HepG2 (cell line): Measurements from ENCODE around the gene CGNL1. TPM values are rescaled to one million over a fixed set of nuclear protein-coding genes. Genes with fewer than 3 reads are reported as not detected.

Experiments used
- ATAC-seq: fragments of 200-7000 bp; cut with Tn5 transposase; 3 replicates; pipeline ENCODE4 v1.9.1; 2020; ENCODE audit warnings: mild to moderate bottlenecking, moderate library complexity
- BruUV-seq: library from RNA; stranded (reverse); fragments of 400-500 nt; replicated peaks from 2 replicates; lab custom pipeline; 2021; lab: Mats Ljungman, UMichigan
- CTCF ChIA-PET: fragments of 300-600 bp; formaldehyde crosslinking; extraction: SDS; loops from one replicate; lab custom pipeline; 2021; ENCODE audit warnings: low total read pairs, inconsistent platforms, low intra/inter-chr PET ratio; lab: Yijun Ruan, JAX
- POLR2A ChIA-PET: fragments of 350-600 bp; sonication (Branson Sonifier 250); formaldehyde crosslinking; loops from one replicate; lab custom pipeline; 2020; ENCODE audit warnings: antibody characterized with exemption, inconsistent platforms; lab: Yijun Ruan, JAX
- DNase-seq: peaks from one replicate; pipeline ENCODE4 v3.0.0-alpha.2; 2015; ENCODE audit warnings: low spot score
- FAIRE-seq: peaks from 3 replicates; lab custom pipeline; 2011; peaks lifted over from hg19 to GRCh38; lab: Jason Lieb, UNC
- H2AFZ ChIP-seq: one replicate; pipeline ENCODE4 v1.6.1; 2011; ENCODE audit warnings: low read length, inconsistent platforms
- H3K27ac ChIP-seq: fragments of 300-600 bp; 3 replicates; pipeline ENCODE4 v1.8.0; 2011; ENCODE audit warnings: mixed run types, mild to moderate bottlenecking, mixed read lengths, low read length, inconsistent platforms; ENCODE audit not compliant: insufficient read depth; ENCODE audit errors: extremely low read length
- H3K27me3 ChIP-seq, 2 experiments: fragments of 200-600 bp in 1 of 2; 2 replicates in 1 of 2; 3 replicates in 1 of 2; pipeline versions ENCODE4 v1.6.0 to v1.8.0; 2011; ENCODE audit warnings: low read length in 2 of 2, mild to moderate bottlenecking in 2 of 2, moderate library complexity in 2 of 2, inconsistent platforms in 1 of 2; ENCODE audit not compliant: insufficient read depth in 2 of 2, control insufficient read depth in 1 of 2
- H3K36me3 ChIP-seq, 2 experiments: fragments of 200-600 bp in 1 of 2; replicated peaks in 1 of 2; 2 replicates in 1 of 2; 3 replicates in 1 of 2; pipeline versions ENCODE4 v1.5.1 to v1.8.0; 2011; ENCODE audit warnings: low read length in 2 of 2, inconsistent platforms in 1 of 2; ENCODE audit not compliant: insufficient read depth in 2 of 2, control insufficient read depth in 1 of 2
- H3K4me1 ChIP-seq: 2 replicates; pipeline ENCODE4 v1.5.1; 2012; ENCODE audit warnings: low read length, inconsistent platforms; ENCODE audit not compliant: insufficient read depth
- H3K4me2 ChIP-seq: 2 replicates; pipeline ENCODE4 v1.6.0; 2011; ENCODE audit warnings: low read depth, low read length, inconsistent platforms
- H3K4me3 ChIP-seq, 3 experiments: fragments of 200-600 bp in 1 of 3; sonication (generic), shearing (Covaris generic) in 1 of 3; replicated peaks in 1 of 3; 2 replicates each; pipeline ENCODE4 v1.5.1; 2011 to 2016; ENCODE audit warnings: low read length in 3 of 3, inconsistent platforms in 2 of 3, low read depth in 2 of 3, mild to moderate bottlenecking in 2 of 3, control low read depth in 1 of 3, mixed read lengths in 1 of 3; ENCODE audit not compliant: insufficient read depth in 1 of 3
- H3K79me2 ChIP-seq: one replicate; pipeline ENCODE4 v1.6.1; 2011; ENCODE audit warnings: low read length, inconsistent platforms; ENCODE audit not compliant: insufficient read depth
- H3K9ac ChIP-seq: 2 replicates; pipeline ENCODE4 v1.6.0; 2011; ENCODE audit warnings: mild to moderate bottlenecking, low read depth, low read length, inconsistent platforms; ENCODE audit not compliant: insufficient read depth
- H3K9me3 ChIP-seq: 2 replicates; pipeline ENCODE4 v1.5.1; 2012; ENCODE audit warnings: mild to moderate bottlenecking, low read length
- H4K20me1 ChIP-seq: 2 replicates; pipeline ENCODE4 v1.6.0; 2011; ENCODE audit warnings: inconsistent platforms, mild to moderate bottlenecking, low read length, moderate library complexity; ENCODE audit not compliant: insufficient read depth
- EED ChIP-seq: sonication (generic); formaldehyde crosslinking; IDR thresholded peaks from 2 replicates; pipeline ENCODE4 v1.5.0; 2020; ENCODE audit warnings: mild to moderate bottlenecking, missing genetic modification reagents
- GABPB1 ChIP-seq: IDR thresholded peaks from 2 replicates; pipeline ENCODE4 v1.6.1; 2016; ENCODE audit warnings: mild to moderate bottlenecking, missing genetic modification reagents, moderate library complexity, missing compliant biosample characterization
- GATAD2A ChIP-seq: IDR thresholded peaks from 2 replicates; pipeline ENCODE4 v1.6.1; 2016
- HOXA7 ChIP-seq: sonication (generic); formaldehyde crosslinking; IDR thresholded peaks from 2 replicates; pipeline ENCODE4 v1.8.1; 2022; ENCODE audit warnings: mild to moderate bottlenecking, missing genetic modification reagents, moderate library complexity
- MAFK ChIP-seq, 2 experiments: IDR thresholded peaks in 1 of 2; conservative IDR thresholded peaks in 1 of 2; 2 replicates each; pipeline ENCODE4 v1.6.1; 2011; ENCODE audit warnings: improper control_type of control experiment in 2 of 2, low read length in 2 of 2
- PCBP1 ChIP-seq: fragments of 200-400 bp; formaldehyde crosslinking; IDR thresholded peaks from 2 replicates; pipeline ENCODE4 v1.6.1; 2017; ENCODE audit warnings: mild to moderate bottlenecking, low read depth, low read length, borderline replicate concordance
- POGZ ChIP-seq: sonication (generic); formaldehyde crosslinking; IDR thresholded peaks from 2 replicates; pipeline ENCODE4 v1.4.0; 2020; ENCODE audit warnings: mild to moderate bottlenecking, missing genetic modification reagents
- SIN3A ChIP-seq: IDR thresholded peaks from 2 replicates; pipeline ENCODE4 v1.6.1; 2011; ENCODE audit warnings: low read depth, mild to moderate bottlenecking, control low read depth, low read length, borderline replicate concordance
- SMARCC2 ChIP-seq: fragments of 450-650 bp; IDR thresholded peaks from 2 replicates; pipeline ENCODE4 v1.6.1; 2017; ENCODE audit warnings: antibody characterized with exemption, mild to moderate bottlenecking
- ZNF709 ChIP-seq: sonication (generic); formaldehyde crosslinking; IDR thresholded peaks from 2 replicates; pipeline ENCODE4 v1.5.0; 2020; ENCODE audit warnings: mild to moderate bottlenecking, missing genetic modification reagents
- ZNF713 ChIP-seq: sonication (generic); formaldehyde crosslinking; IDR thresholded peaks from 2 replicates; pipeline ENCODE4 v1.4.0; 2020; ENCODE audit warnings: mild to moderate bottlenecking, missing genetic modification reagents
- WGBS: methylation state at CpG from one replicate; pipeline ENCODE4 v1.1.6; 2017; ENCODE audit warnings: low lambda C conversion rate; 5-methylcytosine and 5-hydroxymethylcytosine counted together
- in situ Hi-C: cut with HindIII; loops from 2 replicates; pipeline ENCODE4 v1.10.0; 2017; ENCODE audit warnings: low pct_unique_long_range_greater_than_20kb; ENCODE audit not compliant: extremely low pct_ligation_motif_present
- intact Hi-C: fragments of 100-400 bp; cut with micrococcal nuclease; formaldehyde crosslinking; loops from one replicate; pipeline ENCODE4 v1.10.0; 2022; ENCODE audit not compliant: unreplicated experiment
- polyA plus RNA-seq, 8 experiments: library from polyadenylated mRNA; depleted of rRNA in 3 of 8; stranded (reverse) in 7 of 8; unstranded in 1 of 8; fragments of >200 nt; fragmentation: Illumina TruSeq in 4 of 8; extraction: Trizol in 4 of 8; gene quantifications; 2 replicates each; pipeline versions ENCODE4 v1.2.1 to v1.2.3, GENCODE V29; 2011 to 2016; ENCODE audit warnings: low read depth in 4 of 8, missing spikeins in 1 of 8, mixed read lengths in 1 of 8; ENCODE audit not compliant: insufficient read depth in 1 of 8
- total RNA-seq, 5 experiments: library from RNA; depleted of rRNA; stranded (reverse); fragments of >200 nt; fragmentation: Illumina TruSeq; extraction: Trizol; gene quantifications; 2 replicates each; pipeline ENCODE4 v1.2.3, GENCODE V29; 2016; ENCODE audit warnings: low read depth in 1 of 5
- TF ChIP-seq, protein P1 (sequence below): sonication (generic); formaldehyde crosslinking; IDR thresholded peaks from 2 replicates; pipeline ENCODE4 v1.4.0; 2020; ENCODE audit warnings: mild to moderate bottlenecking, missing genetic modification reagents
- TF ChIP-seq, protein P2 (sequence below): sonication (generic); formaldehyde crosslinking; IDR thresholded peaks from 2 replicates; pipeline ENCODE4 v1.8.0; 2022; ENCODE audit warnings: missing genetic modification reagents, mild to moderate bottlenecking, moderate library complexity, borderline replicate concordance

The CGNL1 gene
- total and polyA plus RNA-seq, 2 of the 13 experiments (the other 11 are each of a cell fraction or from before 2014, with no cell fraction given): 5.6 to 15.6 TPM

DNA sequence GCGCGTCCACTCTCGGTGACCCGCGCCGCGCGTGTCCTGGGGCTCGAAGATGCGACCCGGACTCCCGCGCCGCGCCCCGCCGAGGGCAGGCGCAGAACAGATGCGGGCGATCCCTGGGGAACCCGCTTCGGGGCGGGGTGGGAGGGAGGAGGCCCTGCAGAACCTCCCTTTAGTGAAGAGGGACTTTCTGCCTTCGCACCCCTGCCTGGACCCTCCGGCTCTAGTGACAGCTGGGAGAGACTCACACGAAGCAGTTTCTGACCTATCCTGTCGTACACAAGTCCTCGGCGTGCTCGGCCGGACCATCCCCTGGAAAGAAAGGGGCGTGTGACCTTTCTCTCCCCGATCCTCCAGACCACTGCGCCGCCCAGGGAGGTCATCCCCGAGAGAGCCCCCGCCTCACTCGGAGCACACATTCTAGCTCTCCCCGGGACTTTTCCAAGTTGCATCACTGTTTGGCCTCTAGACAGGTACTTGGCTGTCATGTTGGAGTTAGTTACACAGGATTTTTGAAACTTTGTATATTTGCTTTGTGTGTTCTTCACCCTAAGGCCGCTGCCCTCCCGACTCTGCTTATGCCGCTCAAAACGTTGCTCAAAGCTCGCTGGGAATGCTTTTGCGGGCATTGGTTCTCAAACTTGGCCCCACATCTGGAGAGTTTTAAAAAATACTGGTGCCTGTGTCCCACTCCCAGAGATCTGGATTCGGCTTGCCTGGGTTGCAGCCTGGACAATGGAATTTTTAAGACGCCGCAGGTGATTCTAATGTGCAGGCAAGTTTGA is 582 bp downstream of the CGNL1 start:
- POLR2A ChIA-PET: interaction anchor here (0.7 to 1.3 kb wide), 5 partner anchors 9 to 101 kb away, joined by 3 to 8 read pairs (median 5); no protein-coding TSS in a partner anchor
- no peaks in the 10 kb centered on the region for H4K20me1 ChIP-seq
- H3K9me3 ChIP-seq: no peaks in the 10 kb centered on the region
- peak overlapping the region; percentile 89 for H3K4me2 ChIP-seq
- peak overlapping the region; percentile 55 for H3K27ac ChIP-seq
- intact Hi-C loops (loop anchor here (1.0 to 10.0 kb wide), 3 partner anchors 35 to 150 kb away; no protein-coding TSS in a partner anchor), in situ Hi-C loops (no loop called here)
- H3K27me3 ChIP-seq: peaks cover 2 to 12% of the 10 kb centered on the region in 2 experiments; a peak in 2 of 5 replicates
- BruUV-seq: no TSS peak
- ATAC-seq: peak; percentile 81
- DNase-seq: peak; percentile 66
- H2AFZ ChIP-seq: peak overlapping the region; percentile 46
- peaks cover 56% of the 10 kb centered on the region for H3K4me1 ChIP-seq
- 0% methylated on average over 18 of the region's 48 CpGs for WGBS
- peak overlapping the region; percentile 70 for H3K9ac ChIP-seq
- FAIRE-seq: peak; percentile 85
- CTCF ChIA-PET: interaction anchor here (2.4 kb wide), 1 partner anchor 151 kb away, joined by 5 read pairs; no protein-coding TSS in a partner anchor
- peaks cover 9% of the 10 kb centered on the region for H3K79me2 ChIP-seq
- no peaks in the 10 kb centered on the region for H3K36me3 ChIP-seq
- H3K4me3 ChIP-seq: peak overlapping the region; percentile 67 to 85 (median 76)
- 0 out of 2 replicates have a peak, but pooled peaks have one; percentile 34 for TF ChIP-seq ZNF713 (CRISPR knock-in tag)
- 0 out of 2 replicates have a peak, but pooled peaks have one; percentile 17 for TF ChIP-seq SIN3A
- TF ChIP-seq POGZ (CRISPR knock-in tag): peak; percentile 31; the same call in 1 of the 2 replicates
- TF ChIP-seq, protein P1, sequence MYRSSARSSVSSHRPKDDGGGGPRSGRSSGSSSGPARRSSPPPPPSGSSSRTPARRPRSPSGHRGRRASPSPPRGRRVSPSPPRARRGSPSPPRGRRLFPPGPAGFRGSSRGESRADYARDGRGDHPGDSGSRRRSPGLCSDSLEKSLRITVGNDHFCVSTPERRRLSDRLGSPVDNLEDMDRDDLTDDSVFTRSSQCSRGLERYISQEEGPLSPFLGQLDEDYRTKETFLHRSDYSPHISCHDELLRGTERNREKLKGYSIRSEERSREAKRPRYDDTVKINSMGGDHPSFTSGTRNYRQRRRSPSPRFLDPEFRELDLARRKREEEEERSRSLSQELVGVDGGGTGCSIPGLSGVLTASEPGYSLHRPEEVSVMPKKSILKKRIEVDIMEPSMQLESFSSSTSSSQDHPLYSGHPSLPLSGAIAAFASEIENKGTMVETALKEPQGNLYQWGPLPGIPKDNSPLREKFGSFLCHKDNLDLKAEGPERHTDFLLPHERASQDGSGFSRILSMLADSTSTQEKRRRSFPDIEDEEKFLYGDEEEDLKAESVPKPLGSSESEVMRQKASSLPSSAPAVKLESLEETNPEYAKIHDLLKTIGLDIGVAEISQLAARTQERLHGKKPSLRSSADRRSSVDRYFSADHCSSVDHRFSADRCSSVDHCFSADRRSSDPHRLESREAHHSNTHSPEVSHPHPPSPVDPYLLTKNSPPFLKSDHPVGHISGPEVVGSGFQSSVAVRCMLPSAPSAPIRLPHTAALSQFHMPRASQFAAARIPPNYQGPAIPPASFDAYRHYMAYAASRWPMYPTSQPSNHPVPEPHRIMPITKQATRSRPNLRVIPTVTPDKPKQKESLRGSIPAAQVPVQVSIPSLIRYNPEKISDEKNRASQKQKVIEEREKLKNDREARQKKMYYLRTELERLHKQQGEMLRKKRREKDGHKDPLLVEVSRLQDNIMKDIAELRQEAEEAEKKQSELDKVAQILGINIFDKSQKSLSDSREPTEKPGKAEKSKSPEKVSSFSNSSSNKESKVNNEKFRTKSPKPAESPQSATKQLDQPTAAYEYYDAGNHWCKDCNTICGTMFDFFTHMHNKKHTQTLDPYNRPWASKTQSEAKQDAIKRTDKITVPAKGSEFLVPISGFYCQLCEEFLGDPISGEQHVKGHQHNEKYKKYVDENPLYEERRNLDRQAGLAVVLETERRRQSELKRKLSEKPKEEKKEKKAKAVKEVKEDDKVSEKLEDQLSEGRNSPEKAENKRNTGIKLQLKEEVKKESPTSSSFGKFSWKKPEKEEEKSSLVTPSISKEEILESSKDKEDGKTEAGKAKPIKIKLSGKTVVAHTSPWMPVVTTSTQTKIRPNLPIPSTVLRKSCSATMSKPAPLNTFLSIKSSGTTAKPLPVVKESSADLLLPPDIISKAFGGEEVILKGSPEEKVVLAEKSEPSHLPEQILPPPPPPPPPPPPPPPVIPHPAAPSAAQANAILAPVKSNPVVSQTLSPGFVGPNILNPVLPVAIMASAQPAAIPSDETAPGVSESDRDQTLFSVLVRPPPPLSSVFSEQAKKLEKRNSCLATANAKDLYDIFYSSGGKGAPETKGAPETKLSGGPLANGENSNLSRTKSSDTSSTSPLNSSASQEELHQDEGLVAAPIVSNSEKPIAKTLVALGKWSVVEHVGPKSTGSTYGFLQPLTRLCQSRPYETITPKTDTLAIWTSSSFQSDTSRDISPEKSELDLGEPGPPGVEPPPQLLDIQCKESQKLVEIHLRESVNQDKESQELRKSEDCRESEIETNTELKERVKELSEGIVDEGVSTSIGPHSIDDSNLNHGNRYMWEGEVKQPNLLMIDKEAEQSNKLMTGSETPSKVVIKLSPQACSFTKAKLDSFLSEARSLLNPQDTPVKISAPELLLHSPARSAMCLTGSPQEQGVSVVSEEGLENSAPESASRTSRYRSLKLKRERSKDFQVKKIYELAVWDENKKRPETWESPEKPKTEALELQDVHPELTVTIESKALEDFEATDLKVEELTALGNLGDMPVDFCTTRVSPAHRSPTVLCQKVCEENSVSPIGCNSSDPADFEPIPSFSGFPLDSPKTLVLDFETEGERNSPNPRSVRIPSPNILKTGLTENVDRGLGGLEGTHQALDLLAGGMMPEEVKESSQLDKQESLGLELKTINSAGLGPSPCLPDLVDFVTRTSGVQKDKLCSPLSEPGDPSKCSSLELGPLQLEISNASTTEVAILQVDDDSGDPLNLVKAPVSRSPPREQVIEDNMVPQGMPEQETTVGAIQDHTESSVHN (CRISPR knock-in tag): peak; percentile 70; the same call in 1 of the 2 replicates
- TF ChIP-seq ZNF709: 0 out of 2 replicates have a peak, but pooled peaks have one; percentile 25
- no peak for TF ChIP-seq PCBP1
- TF ChIP-seq EED (CRISPR knock-in tag): no peak
- TF ChIP-seq MAFK (conservative IDR thresholded peaks at IDR 0.05 in 1 of 2, IDR thresholded peaks at IDR 0.05 in 1 of 2; ENCODE audit: low read length in 2 of 2): no peak
- no peak for TF ChIP-seq SMARCC2
- TF ChIP-seq GATAD2A (CRISPR knock-in tag): peak; percentile 43; the same call in 1 of the 2 replicates
- TF ChIP-seq GABPB1 (CRISPR knock-in tag): no peak
- no peak for TF ChIP-seq HOXA7 (CRISPR knock-in tag)
- TF ChIP-seq, protein P2, sequence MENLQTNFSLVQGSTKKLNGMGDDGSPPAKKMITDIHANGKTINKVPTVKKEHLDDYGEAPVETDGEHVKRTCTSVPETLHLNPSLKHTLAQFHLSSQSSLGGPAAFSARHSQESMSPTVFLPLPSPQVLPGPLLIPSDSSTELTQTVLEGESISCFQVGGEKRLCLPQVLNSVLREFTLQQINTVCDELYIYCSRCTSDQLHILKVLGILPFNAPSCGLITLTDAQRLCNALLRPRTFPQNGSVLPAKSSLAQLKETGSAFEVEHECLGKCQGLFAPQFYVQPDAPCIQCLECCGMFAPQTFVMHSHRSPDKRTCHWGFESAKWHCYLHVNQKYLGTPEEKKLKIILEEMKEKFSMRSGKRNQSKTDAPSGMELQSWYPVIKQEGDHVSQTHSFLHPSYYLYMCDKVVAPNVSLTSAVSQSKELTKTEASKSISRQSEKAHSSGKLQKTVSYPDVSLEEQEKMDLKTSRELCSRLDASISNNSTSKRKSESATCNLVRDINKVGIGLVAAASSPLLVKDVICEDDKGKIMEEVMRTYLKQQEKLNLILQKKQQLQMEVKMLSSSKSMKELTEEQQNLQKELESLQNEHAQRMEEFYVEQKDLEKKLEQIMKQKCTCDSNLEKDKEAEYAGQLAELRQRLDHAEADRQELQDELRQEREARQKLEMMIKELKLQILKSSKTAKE (CRISPR knock-in tag): no peak
